HepG2 (cell line): ENCODE measurements around the gene TBC1D20. TPM values are rescaled to one million over a fixed set of nuclear protein-coding genes. Genes with fewer than 3 reads are reported as not detected.

ENCODE experiments used
- ATAC-seq: fragments of 200-7000 bp; cut with Tn5 transposase; 3 replicates; pipeline ENCODE4 v1.9.1; 2020; ENCODE audit warnings: mild to moderate bottlenecking, moderate library complexity
- BruUV-seq: library from RNA; stranded (reverse); fragments of 400-500 nt; replicated peaks from 2 replicates; lab custom pipeline; 2021; lab: Mats Ljungman, UMichigan
- CTCF ChIA-PET: fragments of 300-600 bp; formaldehyde crosslinking; extraction: SDS; loops from one replicate; lab custom pipeline; 2021; ENCODE audit warnings: low total read pairs, inconsistent platforms, low intra/inter-chr PET ratio; lab: Yijun Ruan, JAX
- POLR2A ChIA-PET: fragments of 350-600 bp; sonication (Branson Sonifier 250); formaldehyde crosslinking; loops from one replicate; lab custom pipeline; 2020; ENCODE audit warnings: antibody characterized with exemption, inconsistent platforms; lab: Yijun Ruan, JAX
- DNase-seq: peaks from one replicate; pipeline ENCODE4 v3.0.0-alpha.2; 2015; ENCODE audit warnings: low spot score
- FAIRE-seq: peaks from 3 replicates; lab custom pipeline; 2011; peaks lifted over from hg19 to GRCh38; lab: Jason Lieb, UNC
- H2AFZ ChIP-seq: one replicate; pipeline ENCODE4 v1.6.1; 2011; ENCODE audit warnings: low read length, inconsistent platforms
- H3K27ac ChIP-seq: fragments of 300-600 bp; 3 replicates; pipeline ENCODE4 v1.8.0; 2011; ENCODE audit warnings: mixed run types, mild to moderate bottlenecking, mixed read lengths, low read length, inconsistent platforms; ENCODE audit not compliant: insufficient read depth; ENCODE audit errors: extremely low read length
- H3K27me3 ChIP-seq, 2 experiments: fragments of 200-600 bp in 1 of 2; 2 replicates in 1 of 2; 3 replicates in 1 of 2; pipeline versions ENCODE4 v1.6.0 to v1.8.0; 2011; ENCODE audit warnings: low read length in 2 of 2, mild to moderate bottlenecking in 2 of 2, moderate library complexity in 2 of 2, inconsistent platforms in 1 of 2; ENCODE audit not compliant: insufficient read depth in 2 of 2, control insufficient read depth in 1 of 2
- H3K36me3 ChIP-seq, 2 experiments: fragments of 200-600 bp in 1 of 2; replicated peaks in 1 of 2; 2 replicates in 1 of 2; 3 replicates in 1 of 2; pipeline versions ENCODE4 v1.5.1 to v1.8.0; 2011; ENCODE audit warnings: low read length in 2 of 2, inconsistent platforms in 1 of 2; ENCODE audit not compliant: insufficient read depth in 2 of 2, control insufficient read depth in 1 of 2
- H3K4me1 ChIP-seq: 2 replicates; pipeline ENCODE4 v1.5.1; 2012; ENCODE audit warnings: low read length, inconsistent platforms; ENCODE audit not compliant: insufficient read depth
- H3K4me2 ChIP-seq: 2 replicates; pipeline ENCODE4 v1.6.0; 2011; ENCODE audit warnings: low read depth, low read length, inconsistent platforms
- H3K4me3 ChIP-seq, 3 experiments: fragments of 200-600 bp in 1 of 3; sonication (generic), shearing (Covaris generic) in 1 of 3; replicated peaks in 1 of 3; 2 replicates each; pipeline ENCODE4 v1.5.1; 2011 to 2016; ENCODE audit warnings: low read length in 3 of 3, inconsistent platforms in 2 of 3, low read depth in 2 of 3, mild to moderate bottlenecking in 2 of 3, control low read depth in 1 of 3, mixed read lengths in 1 of 3; ENCODE audit not compliant: insufficient read depth in 1 of 3
- H3K79me2 ChIP-seq: one replicate; pipeline ENCODE4 v1.6.1; 2011; ENCODE audit warnings: low read length, inconsistent platforms; ENCODE audit not compliant: insufficient read depth
- H3K9ac ChIP-seq: 2 replicates; pipeline ENCODE4 v1.6.0; 2011; ENCODE audit warnings: mild to moderate bottlenecking, low read depth, low read length, inconsistent platforms; ENCODE audit not compliant: insufficient read depth
- H3K9me3 ChIP-seq: 2 replicates; pipeline ENCODE4 v1.5.1; 2012; ENCODE audit warnings: mild to moderate bottlenecking, low read length
- H4K20me1 ChIP-seq: 2 replicates; pipeline ENCODE4 v1.6.0; 2011; ENCODE audit warnings: inconsistent platforms, mild to moderate bottlenecking, low read length, moderate library complexity; ENCODE audit not compliant: insufficient read depth
- NR1H2 ChIP-seq: sonication (generic); formaldehyde crosslinking; IDR thresholded peaks from 2 replicates; pipeline ENCODE4 v1.8.1; 2022; ENCODE audit warnings: low read depth, missing genetic modification reagents, borderline replicate concordance
- WGBS: methylation state at CpG from one replicate; pipeline ENCODE4 v1.1.6; 2017; ENCODE audit warnings: low lambda C conversion rate; 5-methylcytosine and 5-hydroxymethylcytosine counted together
- in situ Hi-C: cut with HindIII; loops from 2 replicates; pipeline ENCODE4 v1.10.0; 2017; ENCODE audit warnings: low pct_unique_long_range_greater_than_20kb; ENCODE audit not compliant: extremely low pct_ligation_motif_present
- intact Hi-C: fragments of 100-400 bp; cut with micrococcal nuclease; formaldehyde crosslinking; loops from one replicate; pipeline ENCODE4 v1.10.0; 2022; ENCODE audit not compliant: unreplicated experiment
- polyA plus RNA-seq, 8 experiments: library from polyadenylated mRNA; depleted of rRNA in 3 of 8; stranded (reverse) in 7 of 8; unstranded in 1 of 8; fragments of >200 nt; fragmentation: Illumina TruSeq in 4 of 8; extraction: Trizol in 4 of 8; gene quantifications; 2 replicates each; pipeline versions ENCODE4 v1.2.1 to v1.2.3, GENCODE V29; 2011 to 2016; ENCODE audit warnings: low read depth in 4 of 8, missing spikeins in 1 of 8, mixed read lengths in 1 of 8; ENCODE audit not compliant: insufficient read depth in 1 of 8
- total RNA-seq, 5 experiments: library from RNA; depleted of rRNA; stranded (reverse); fragments of >200 nt; fragmentation: Illumina TruSeq; extraction: Trizol; gene quantifications; 2 replicates each; pipeline ENCODE4 v1.2.3, GENCODE V29; 2016; ENCODE audit warnings: low read depth in 1 of 5
- TF ChIP-seq, protein P1 (sequence below): sonication (generic); formaldehyde crosslinking; IDR thresholded peaks from 2 replicates; pipeline ENCODE4 v1.8.0; 2022; ENCODE audit warnings: low read depth, missing genetic modification reagents
- TF ChIP-seq, protein P2 (sequence below): sonication (generic); formaldehyde crosslinking; IDR thresholded peaks from 2 replicates; pipeline ENCODE4 v1.8.1; 2023; ENCODE audit warnings: mild to moderate bottlenecking, inconsistent platforms, moderate library complexity, missing genetic modification reagents, borderline replicate concordance
- TF ChIP-seq, protein P3 (sequence below): sonication (generic); formaldehyde crosslinking; conservative IDR thresholded peaks from 2 replicates; pipeline ENCODE4 v1.8.0; 2022; ENCODE audit warnings: missing genetic modification reagents

Gene TBC1D20
- total and polyA plus RNA-seq, 2 of the 13 experiments (the other 11 are each of a cell fraction or from before 2014, with no cell fraction given) = 36.6 to 47.1 TPM

DNA sequence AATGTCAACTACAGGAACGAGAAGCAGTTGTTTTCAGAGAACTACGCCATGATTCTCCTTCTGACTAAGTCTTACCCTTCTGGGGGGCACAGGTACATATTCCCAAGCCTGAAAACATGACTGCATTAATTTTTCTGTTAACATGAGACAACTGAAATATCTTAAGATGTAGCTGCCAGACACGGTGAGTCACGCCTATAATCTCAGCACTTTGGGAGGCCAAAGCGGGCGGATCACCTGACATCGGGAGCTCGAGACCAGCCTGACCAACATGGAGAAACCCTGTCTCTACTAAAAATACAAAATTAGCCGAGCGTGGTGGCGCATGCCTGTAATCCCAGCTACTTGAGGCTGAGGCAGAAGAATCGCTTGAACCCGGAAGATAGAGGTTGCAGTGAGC lies 21.7 kb downstream of the TBC1D20 start:
- CTCF ChIA-PET = no interaction called here
- TF ChIP-seq, protein P1, sequence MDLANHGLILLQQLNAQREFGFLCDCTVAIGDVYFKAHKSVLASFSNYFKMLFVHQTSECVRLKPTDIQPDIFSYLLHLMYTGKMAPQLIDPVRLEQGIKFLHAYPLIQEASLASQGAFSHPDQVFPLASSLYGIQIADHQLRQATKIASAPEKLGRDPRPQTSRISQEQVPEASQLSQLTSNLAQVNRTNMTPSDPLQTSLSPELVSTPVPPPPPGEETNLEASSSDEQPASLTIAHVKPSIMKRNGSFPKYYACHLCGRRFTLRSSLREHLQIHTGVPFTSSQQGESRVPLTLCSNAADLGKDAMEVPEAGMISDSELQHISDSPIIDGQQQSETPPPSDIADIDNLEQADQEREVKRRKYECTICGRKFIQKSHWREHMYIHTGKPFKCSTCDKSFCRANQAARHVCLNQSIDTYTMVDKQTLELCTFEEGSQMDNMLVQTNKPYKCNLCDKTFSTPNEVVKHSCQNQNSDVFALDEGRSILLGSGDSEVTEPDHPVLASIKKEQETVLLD (CRISPR knock-in tag) = no peak
- TF ChIP-seq, protein P2, sequence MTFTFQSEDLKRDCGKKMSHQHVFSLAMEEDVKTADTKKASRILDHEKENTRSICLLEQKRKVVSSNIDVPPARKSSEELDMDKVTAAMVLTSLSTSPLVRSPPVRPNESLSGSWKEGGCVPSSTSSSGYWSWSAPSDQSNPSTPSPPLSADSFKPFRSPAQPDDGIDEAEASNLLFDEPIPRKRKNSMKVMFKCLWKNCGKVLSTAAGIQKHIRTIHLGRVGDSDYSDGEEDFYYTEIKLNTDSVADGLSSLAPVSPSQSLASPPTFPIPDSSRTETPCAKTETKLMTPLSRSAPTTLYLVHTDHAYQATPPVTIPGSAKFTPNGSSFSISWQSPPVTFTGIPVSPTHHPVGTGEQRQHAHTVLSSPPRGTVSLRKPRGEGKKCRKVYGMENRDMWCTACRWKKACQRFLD (CRISPR knock-in tag) = no peak
- no peak for TF ChIP-seq NR1H2 (CRISPR knock-in tag)
- TF ChIP-seq, protein P3, sequence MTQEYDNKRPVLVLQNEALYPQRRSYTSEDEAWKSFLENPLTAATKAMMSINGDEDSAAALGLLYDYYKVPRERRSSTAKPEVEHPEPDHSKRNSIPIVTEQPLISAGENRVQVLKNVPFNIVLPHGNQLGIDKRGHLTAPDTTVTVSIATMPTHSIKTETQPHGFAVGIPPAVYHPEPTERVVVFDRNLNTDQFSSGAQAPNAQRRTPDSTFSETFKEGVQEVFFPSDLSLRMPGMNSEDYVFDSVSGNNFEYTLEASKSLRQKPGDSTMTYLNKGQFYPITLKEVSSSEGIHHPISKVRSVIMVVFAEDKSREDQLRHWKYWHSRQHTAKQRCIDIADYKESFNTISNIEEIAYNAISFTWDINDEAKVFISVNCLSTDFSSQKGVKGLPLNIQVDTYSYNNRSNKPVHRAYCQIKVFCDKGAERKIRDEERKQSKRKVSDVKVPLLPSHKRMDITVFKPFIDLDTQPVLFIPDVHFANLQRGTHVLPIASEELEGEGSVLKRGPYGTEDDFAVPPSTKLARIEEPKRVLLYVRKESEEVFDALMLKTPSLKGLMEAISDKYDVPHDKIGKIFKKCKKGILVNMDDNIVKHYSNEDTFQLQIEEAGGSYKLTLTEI (CRISPR knock-in tag) = no peak
- POLR2A ChIA-PET = no interaction called here
- no peaks in the 10 kb centered on the region for H3K4me1 ChIP-seq
- no peak overlapping the region for H2AFZ ChIP-seq
- intact Hi-C loops = no loop called here
- ATAC-seq = no peak
- DNase-seq = no peak
- no peaks in the 10 kb centered on the region for H3K79me2 ChIP-seq
- H3K4me3 ChIP-seq = no peak overlapping the region
- H3K4me2 ChIP-seq = no peak overlapping the region
- no peaks in the 10 kb centered on the region for H3K9me3 ChIP-seq
- FAIRE-seq = no peak
- no peaks in the 10 kb centered on the region for H3K27me3 ChIP-seq
- 97% methylated on average over 13 of the region's 13 CpGs for WGBS
- H3K27ac ChIP-seq = no peak overlapping the region
- no TSS peak for BruUV-seq
- peaks cover 3% of the 10 kb centered on the region; the same call in 1 of the 2 replicates for H4K20me1 ChIP-seq
- peaks cover 70 to 92% of the 10 kb centered on the region in 2 experiments for H3K36me3 ChIP-seq
- no peak overlapping the region for H3K9ac ChIP-seq
- in situ Hi-C loops = no loop called here
